HEK293 (cell line): ENCODE results near the gene TMEM63A.

Experiments
- BCL11A ChIP-seq: fragments of 450-650 bp; formaldehyde crosslinking; IDR thresholded peaks from 2 replicates; pipeline ENCODE4 v1.5.1; 2016; ENCODE audit warnings: low read depth, missing biosample characterization, missing genetic modification characterization
- GLIS1 ChIP-seq: fragments of 450-650 bp; formaldehyde crosslinking; IDR thresholded peaks from 2 replicates; pipeline ENCODE4 v1.5.1; 2016; ENCODE audit warnings: missing biosample characterization, missing genetic modification characterization
- GLIS2 ChIP-seq: fragments of 450-650 bp; formaldehyde crosslinking; IDR thresholded peaks from 2 replicates; pipeline ENCODE4 v1.5.1; 2016; ENCODE audit warnings: missing biosample characterization, missing genetic modification characterization
- IKZF3 ChIP-seq: fragments of 450-650 bp; IDR thresholded peaks from 2 replicates; pipeline ENCODE4 v1.5.0; 2018; ENCODE audit warnings: missing biosample characterization, mild to moderate bottlenecking, missing genetic modification characterization, moderate library complexity
- KLF16 ChIP-seq: fragments of 450-650 bp; formaldehyde crosslinking; IDR thresholded peaks from 2 replicates; pipeline ENCODE4 v1.5.1; 2017; ENCODE audit warnings: missing biosample characterization, missing genetic modification characterization
- KLF8 ChIP-seq: fragments of 450-650 bp; formaldehyde crosslinking; IDR thresholded peaks from 2 replicates; pipeline ENCODE4 v1.5.1; 2016; ENCODE audit warnings: missing biosample characterization, missing genetic modification characterization
- PRDM10 ChIP-seq: fragments of 450-650 bp; formaldehyde crosslinking; IDR thresholded peaks from 2 replicates; pipeline ENCODE4 v1.5.1; 2016; ENCODE audit warnings: missing biosample characterization, missing genetic modification characterization
- SP2 ChIP-seq: fragments of 450-650 bp; formaldehyde crosslinking; IDR thresholded peaks from 2 replicates; pipeline ENCODE4 v1.5.1; 2016; ENCODE audit warnings: missing biosample characterization, missing genetic modification characterization
- ZBTB17 ChIP-seq: fragments of 450-650 bp; formaldehyde crosslinking; IDR thresholded peaks from 2 replicates; pipeline ENCODE4 v1.5.1; 2016; ENCODE audit warnings: missing biosample characterization, missing genetic modification characterization
- ZBTB26 ChIP-seq: fragments of 450-650 bp; formaldehyde crosslinking; optimal IDR thresholded peaks from 2 replicates; pipeline ENCODE3; 2016; ENCODE audit warnings: missing biosample characterization, mild to moderate bottlenecking, missing genetic modification characterization
- ZBTB7A ChIP-seq: fragments of 450-650 bp; formaldehyde crosslinking; IDR thresholded peaks from 2 replicates; pipeline ENCODE4 v1.5.1; 2016; ENCODE audit warnings: low read depth, missing biosample characterization, missing genetic modification characterization
- ZIC2 ChIP-seq: fragments of 450-650 bp; formaldehyde crosslinking; IDR thresholded peaks from 2 replicates; pipeline ENCODE4 v1.5.1; 2016; ENCODE audit warnings: missing biosample characterization, missing genetic modification characterization
- ZNF335 ChIP-seq: fragments of 450-650 bp; formaldehyde crosslinking; conservative IDR thresholded peaks from 2 replicates; pipeline ENCODE4 v1.5.1; 2016; ENCODE audit warnings: missing biosample characterization, missing genetic modification characterization
- ZNF37A ChIP-seq: fragments of 450-650 bp; IDR thresholded peaks from 2 replicates; pipeline ENCODE4 v1.5.1; 2018; ENCODE audit warnings: missing biosample characterization, missing genetic modification characterization
- ZNF398 ChIP-seq: fragments of 450-650 bp; formaldehyde crosslinking; IDR thresholded peaks from 2 replicates; pipeline ENCODE4 v1.5.1; 2017; ENCODE audit warnings: missing biosample characterization, missing genetic modification characterization
- ZNF423 ChIP-seq: fragments of 450-650 bp; formaldehyde crosslinking; IDR thresholded peaks from 2 replicates; pipeline ENCODE4 v1.5.1; 2016; ENCODE audit warnings: missing biosample characterization, missing genetic modification characterization
- ZNF513 ChIP-seq: fragments of 450-650 bp; IDR thresholded peaks from 2 replicates; pipeline ENCODE4 v1.5.1; 2018; ENCODE audit warnings: missing biosample characterization, missing genetic modification characterization
- ZNF544 ChIP-seq: fragments of 450-650 bp; formaldehyde crosslinking; IDR thresholded peaks from 2 replicates; pipeline ENCODE4 v1.5.0; 2017; ENCODE audit warnings: missing biosample characterization, missing genetic modification characterization
- ZNF600 ChIP-seq: fragments of 450-650 bp; formaldehyde crosslinking; IDR thresholded peaks from 2 replicates; pipeline ENCODE4 v1.5.1; 2016; ENCODE audit warnings: missing biosample characterization, missing genetic modification characterization
- ZNF610 ChIP-seq: fragments of 450-650 bp; formaldehyde crosslinking; IDR thresholded peaks from 2 replicates; pipeline ENCODE4 v1.5.1; 2016; ENCODE audit warnings: missing biosample characterization, missing genetic modification characterization, borderline replicate concordance
- ZSCAN23 ChIP-seq: fragments of 450-650 bp; formaldehyde crosslinking; IDR thresholded peaks from 2 replicates; pipeline ENCODE4 v1.5.1; 2016; ENCODE audit warnings: missing biosample characterization, missing genetic modification characterization
- ZSCAN5A ChIP-seq: fragments of 450-650 bp; formaldehyde crosslinking; IDR thresholded peaks from 2 replicates; pipeline ENCODE4 v1.5.1; 2016; ENCODE audit warnings: missing biosample characterization, missing genetic modification characterization
- ZXDB ChIP-seq: fragments of 450-650 bp; formaldehyde crosslinking; IDR thresholded peaks from 2 replicates; pipeline ENCODE4 v1.5.1; 2016; ENCODE audit warnings: missing biosample characterization, missing genetic modification characterization

The TMEM63A gene

GRCh38 chr1:225882694-225883615 is 775 bp upstream of the TMEM63A start (continued):
- TF ChIP-seq KLF16 (tag by site-specific recombination) (peak; percentile 53; the same call in 1 of the 2 replicates), ZNF600 (tag by site-specific recombination) (peak; percentile 43), GLIS1 (peak; percentile 44), ZXDB (peak; percentile 17; the same call in 1 of the 2 replicates), SP2 (tag by site-specific recombination) (peak; percentile 34), ZBTB17 (0 out of 2 replicates have a peak, but pooled peaks have one; percentile 47), BCL11A (peak; percentile 28; the same call in 1 of the 2 replicates), ZNF335 (tag by site-specific recombination) (peak; percentile 73), ZNF37A (tag by site-specific recombination) (peak; percentile 76), ZBTB26 (tag by site-specific recombination) (peak; percentile 65), PRDM10 (tag by site-specific recombination) (peak; percentile 94), ZNF610 (tag by site-specific recombination) (0 out of 2 replicates have a peak, but pooled peaks have one; percentile 43), GLIS2 (peak; percentile 84), ZNF544 (tag by site-specific recombination) (no peak), KLF8 (tag by site-specific recombination) (0 out of 2 replicates have a peak, but pooled peaks have one; percentile 10), IKZF3 (tag by site-specific recombination) (peak; percentile 82), ZNF423 (tag by site-specific recombination) (0 out of 2 replicates have a peak, but pooled peaks have one; percentile 44), ZNF398 (peak; percentile 8; the same call in 1 of the 2 replicates), ZIC2 (tag by site-specific recombination) (peak; percentile 90), ZBTB7A (tag by site-specific recombination) (peak; percentile 61), ZNF513 (tag by site-specific recombination) (peak; percentile 7; the same call in 1 of the 2 replicates), ZSCAN23 (tag by site-specific recombination) (0 out of 2 replicates have a peak, but pooled peaks have one; percentile 56), ZSCAN5A (0 out of 2 replicates have a peak, but pooled peaks have one; percentile 45)
